HEK293 (cell line): ENCODE data around the gene LDLRAD4.
"Not testable (repeated sequence)": the region's sequence is repeated elsewhere in the genome, so short reads cannot be mapped to it uniquely, and the experiment has no call there.

Source experiments
- CTCF ChIA-PET: fragments of 350-600 bp; formaldehyde crosslinking; extraction: SDS; loops from one replicate; lab custom pipeline; 2021; ENCODE audit warnings: antibody characterized with exemption; lab: Yijun Ruan, JAX
- POLR2A ChIA-PET: fragments of 300-600 bp; formaldehyde crosslinking; extraction: SDS; loops from one replicate; lab custom pipeline; 2020; ENCODE audit warnings: antibody characterized with exemption, inconsistent platforms; lab: Yijun Ruan, JAX
- H3K27ac ChIP-seq: fragments of 200-500 bp; sonication (Bioruptor generic); 2 replicates; pipeline ENCODE4 v1.5.1; 2014; ENCODE audit warnings: low read depth, low read length, control low read depth, inconsistent platforms; ENCODE audit errors: extremely low read depth
- H3K36me3 ChIP-seq, 2 experiments: fragments of 200-500 bp in 1 of 2; sonication (Bioruptor generic) in 1 of 2; 1 replicate in 1 of 2; 2 replicates in 1 of 2; pipeline ENCODE4 v1.5.1; 2014 to 2017; ENCODE audit warnings: inconsistent platforms in 2 of 2, low read length in 2 of 2; ENCODE audit not compliant: control insufficient read depth in 2 of 2, insufficient read depth in 1 of 2
- H3K4me1 ChIP-seq: fragments of 200-500 bp; sonication (Bioruptor generic); 2 replicates; pipeline ENCODE4 v1.5.1; 2014; ENCODE audit warnings: mild to moderate bottlenecking, low read length, inconsistent platforms; ENCODE audit not compliant: control insufficient read depth, insufficient read depth
- H3K4me3 ChIP-seq: 2 replicates; pipeline ENCODE4 v1.5.1; 2011; ENCODE audit warnings: low read depth, mild to moderate bottlenecking, control low read depth, low read length, moderate library complexity
- H3K9me3 ChIP-seq: fragments of 200-500 bp; sonication (Bioruptor generic); 2 replicates; pipeline ENCODE4 v1.5.1; 2014; ENCODE audit warnings: low read depth, low read length, inconsistent platforms; ENCODE audit not compliant: control insufficient read depth, insufficient read depth
- BCL6B ChIP-seq: fragments of 450-650 bp; formaldehyde crosslinking; IDR thresholded peaks from 2 replicates; pipeline ENCODE4 v1.5.1; 2017; ENCODE audit warnings: missing biosample characterization, missing genetic modification characterization
- HOXD13 ChIP-seq: sonication (generic); formaldehyde crosslinking; IDR thresholded peaks from 2 replicates; pipeline ENCODE4 v1.8.0; 2022; ENCODE audit warnings: missing genetic modification reagents, borderline replicate concordance
- KLF1 ChIP-seq: fragments of 450-650 bp; formaldehyde crosslinking; IDR thresholded peaks from 2 replicates; pipeline ENCODE4 v1.5.1; 2016; ENCODE audit warnings: missing biosample characterization, missing genetic modification characterization
- KLF10 ChIP-seq: fragments of 450-650 bp; IDR thresholded peaks from 2 replicates; pipeline ENCODE4 v1.5.1; 2018; ENCODE audit warnings: missing biosample characterization, mild to moderate bottlenecking, missing genetic modification characterization
- MYNN ChIP-seq: fragments of 450-650 bp; formaldehyde crosslinking; IDR thresholded peaks from 2 replicates; pipeline ENCODE4 v1.5.1; 2016; ENCODE audit warnings: missing biosample characterization, missing genetic modification characterization, borderline replicate concordance
- RBAK ChIP-seq: fragments of 450-650 bp; formaldehyde crosslinking; IDR thresholded peaks from 2 replicates; pipeline ENCODE4 v1.5.1; 2016; ENCODE audit warnings: missing biosample characterization, missing genetic modification characterization
- REST ChIP-seq: fragments of 450-650 bp; formaldehyde crosslinking; IDR thresholded peaks from 2 replicates; pipeline ENCODE4 v1.5.1; 2016; ENCODE audit warnings: missing biosample characterization, missing genetic modification characterization
- TRIM28 ChIP-seq: IDR thresholded peaks from 2 replicates; pipeline ENCODE4 v1.6.1; 2011; ENCODE audit warnings: low read length, control low read depth, borderline replicate concordance
- ZBTB49 ChIP-seq: fragments of 450-650 bp; formaldehyde crosslinking; IDR thresholded peaks from 2 replicates; pipeline ENCODE4 v1.5.1; 2016; ENCODE audit warnings: missing biosample characterization, missing genetic modification characterization, low read depth
- ZNF121 ChIP-seq: fragments of 450-650 bp; formaldehyde crosslinking; IDR thresholded peaks from 2 replicates; pipeline ENCODE4 v1.5.1; 2016; ENCODE audit warnings: missing biosample characterization, missing genetic modification characterization
- ZNF146 ChIP-seq: fragments of 450-650 bp; formaldehyde crosslinking; IDR thresholded peaks from 2 replicates; pipeline ENCODE4 v1.5.1; 2016; ENCODE audit warnings: missing biosample characterization, missing genetic modification characterization
- ZNF2 ChIP-seq: fragments of 450-650 bp; formaldehyde crosslinking; IDR thresholded peaks from 2 replicates; pipeline ENCODE4 v1.5.1; 2016; ENCODE audit warnings: missing biosample characterization, missing genetic modification characterization
- ZNF350 ChIP-seq: fragments of 450-650 bp; formaldehyde crosslinking; IDR thresholded peaks from 2 replicates; pipeline ENCODE4 v1.5.0; 2017; ENCODE audit warnings: missing biosample characterization, mild to moderate bottlenecking, missing genetic modification characterization
- ZNF354C ChIP-seq: fragments of 450-650 bp; formaldehyde crosslinking; IDR thresholded peaks from 2 replicates; pipeline ENCODE4 v1.5.1; 2016; ENCODE audit warnings: missing biosample characterization, missing genetic modification characterization, low read depth, borderline replicate concordance
- ZNF530 ChIP-seq: fragments of 450-650 bp; formaldehyde crosslinking; IDR thresholded peaks from 2 replicates; pipeline ENCODE4 v1.5.1; 2016; ENCODE audit warnings: low read depth, missing biosample characterization, missing genetic modification characterization
- ZNF560 ChIP-seq: fragments of 450-650 bp; formaldehyde crosslinking; IDR thresholded peaks from 2 replicates; pipeline ENCODE4 v1.5.1; 2017; ENCODE audit warnings: missing biosample characterization, missing genetic modification characterization, borderline replicate concordance
- ZNF596 ChIP-seq: fragments of 450-650 bp; IDR thresholded peaks from 2 replicates; pipeline ENCODE4 v1.5.0; 2018; ENCODE audit warnings: missing biosample characterization, mild to moderate bottlenecking, missing genetic modification characterization, moderate library complexity
- ZNF600 ChIP-seq: fragments of 450-650 bp; formaldehyde crosslinking; IDR thresholded peaks from 2 replicates; pipeline ENCODE4 v1.5.1; 2016; ENCODE audit warnings: missing biosample characterization, missing genetic modification characterization
- ZNF610 ChIP-seq: fragments of 450-650 bp; formaldehyde crosslinking; IDR thresholded peaks from 2 replicates; pipeline ENCODE4 v1.5.1; 2016; ENCODE audit warnings: missing biosample characterization, missing genetic modification characterization, borderline replicate concordance
- ZNF658 ChIP-seq: fragments of 450-650 bp; formaldehyde crosslinking; IDR thresholded peaks from 2 replicates; pipeline ENCODE4; 2016; ENCODE audit warnings: missing biosample characterization, missing genetic modification characterization
- ZNF830 ChIP-seq: fragments of 450-650 bp; IDR thresholded peaks from 2 replicates; pipeline ENCODE4 v1.5.0; 2018; ENCODE audit warnings: missing biosample characterization, missing genetic modification characterization, low read depth, mild to moderate bottlenecking, moderate library complexity
- ZSCAN5A ChIP-seq: fragments of 450-650 bp; formaldehyde crosslinking; IDR thresholded peaks from 2 replicates; pipeline ENCODE4 v1.5.1; 2016; ENCODE audit warnings: missing biosample characterization, missing genetic modification characterization
- TF ChIP-seq, protein P1 (sequence below): fragments of 450-650 bp; formaldehyde crosslinking; IDR thresholded peaks from 2 replicates; pipeline ENCODE4 v1.5.1; 2016; ENCODE audit warnings: missing biosample characterization, missing genetic modification characterization
- TF ChIP-seq, protein P2 (sequence below): fragments of 450-650 bp; formaldehyde crosslinking; IDR thresholded peaks from 2 replicates; pipeline ENCODE4 v1.5.1; 2016; ENCODE audit warnings: missing biosample characterization, missing genetic modification characterization

LDLRAD4 gene

GRCh38 chr18:13474907-13475545, 256.5 kb downstream of the LDLRAD4 start (continued):
- TF ChIP-seq REST (tag by site-specific recombination) (no peak), ZNF610 (tag by site-specific recombination) (no peak), ZNF530 (no peak), ZNF146 (tag by site-specific recombination) (no peak), ZNF350 (tag by site-specific recombination) (no peak), ZNF354C (no peak), RBAK (tag by site-specific recombination) (no peak)
- TF ChIP-seq, protein P1, sequence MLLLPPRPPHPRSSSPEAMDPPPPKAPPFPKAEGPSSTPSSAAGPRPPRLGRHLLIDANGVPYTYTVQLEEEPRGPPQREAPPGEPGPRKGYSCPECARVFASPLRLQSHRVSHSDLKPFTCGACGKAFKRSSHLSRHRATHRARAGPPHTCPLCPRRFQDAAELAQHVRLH (tag by site-specific recombination): no peak

- H3K9me3 ChIP-seq, H3K4me3 ChIP-seq, H3K27ac ChIP-seq, CTCF ChIA-PET: not testable (repeated sequence)
- peak; percentile 73 for TF ChIP-seq ZNF121
- TF ChIP-seq, all 188 proteins: peak for 1; not testable (repeated sequence) for 187
- POLR2A ChIA-PET, H3K36me3 ChIP-seq: not testable (repeated sequence)
- peaks cover 10% of the 10 kb centered on the region for H3K4me1 ChIP-seq
Measured at GRCh38 chr18:13476312-13476711, 257.8 kb downstream of the LDLRAD4 start.

DNA sequence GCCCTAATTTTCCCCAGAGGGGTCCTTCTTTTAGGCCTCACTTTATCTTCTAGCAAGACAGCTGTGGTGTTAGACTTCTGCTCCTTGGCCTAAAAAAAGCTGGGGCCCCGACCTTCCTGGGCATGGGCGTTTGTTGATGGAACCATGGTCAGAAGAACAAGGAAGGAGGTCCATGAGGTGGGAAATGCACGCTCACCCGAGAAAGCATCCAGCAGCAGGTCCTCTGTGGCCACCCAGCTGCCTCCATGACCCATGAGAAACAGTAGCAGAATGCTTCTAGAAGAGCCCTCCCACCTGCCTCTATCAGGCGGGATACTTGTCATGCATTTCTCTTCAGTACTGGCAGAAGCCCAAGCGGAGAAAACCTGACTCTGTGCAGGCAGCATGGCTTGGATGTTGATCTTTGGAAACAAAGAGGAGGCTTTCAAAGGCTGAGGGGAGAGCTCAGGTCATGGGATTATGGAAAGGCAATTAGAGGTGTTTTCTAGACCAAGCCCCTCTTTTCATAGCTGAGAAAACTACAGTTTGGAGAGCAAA, 258.7 kb downstream of the LDLRAD4 start:
- Histone ChIP-seq H3K9me3 (no peaks in the 10 kb centered on the region), H3K27ac (no peak overlapping the region), H3K36me3 (no peaks in the 10 kb centered on the region), H3K4me3 (no peak overlapping the region), H3K4me1 (peaks cover 8% of the 10 kb centered on the region)
- CTCF ChIA-PET: no interaction called here
- POLR2A ChIA-PET: no interaction called here
- TF ChIP-seq HOXD13 (no peak), ZNF658 (no peak), KLF10 (tag by site-specific recombination) (no peak), ZNF596 (tag by site-specific recombination) (no peak), ZNF600 (tag by site-specific recombination) (no peak), MYNN (tag by site-specific recombination) (no peak), ZNF2 (no peak), TRIM28 (no peak), ZNF560 (tag by site-specific recombination) (no peak), KLF1 (tag by site-specific recombination) (no peak), ZBTB49 (tag by site-specific recombination) (no peak), ZNF830 (no peak), ZSCAN5A (tag by site-specific recombination) (no peak), BCL6B (no peak)
- TF ChIP-seq, protein P2, sequence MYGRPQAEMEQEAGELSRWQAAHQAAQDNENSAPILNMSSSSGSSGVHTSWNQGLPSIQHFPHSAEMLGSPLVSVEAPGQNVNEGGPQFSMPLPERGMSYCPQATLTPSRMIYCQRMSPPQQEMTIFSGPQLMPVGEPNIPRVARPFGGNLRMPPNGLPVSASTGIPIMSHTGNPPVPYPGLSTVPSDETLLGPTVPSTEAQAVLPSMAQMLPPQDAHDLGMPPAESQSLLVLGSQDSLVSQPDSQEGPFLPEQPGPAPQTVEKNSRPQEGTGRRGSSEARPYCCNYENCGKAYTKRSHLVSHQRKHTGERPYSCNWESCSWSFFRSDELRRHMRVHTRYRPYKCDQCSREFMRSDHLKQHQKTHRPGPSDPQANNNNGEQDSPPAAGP: no peak
